Urothelium cell line (cell line): ENCODE data around the gene OR51B2.
"Not testable (repeated sequence)": the region's sequence is repeated elsewhere in the genome, so short reads cannot be mapped to it uniquely, and the experiment has no call there.

Experiments used
- DNase-seq: peaks from one replicate; pipeline ENCODE4 v3.0.0; 2011; ENCODE audit warnings: low spot score, mixed read lengths
- FAIRE-seq: peaks from 2 replicates; lab custom pipeline; 2011; peaks lifted over from hg19 to GRCh38; lab: Jason Lieb, UNC

The OR51B2 gene

GRCh38 chr11:5313326-5314023, 10.6 kb downstream of the OR51B2 start:
- FAIRE-seq = not testable (repeated sequence)

DNA sequence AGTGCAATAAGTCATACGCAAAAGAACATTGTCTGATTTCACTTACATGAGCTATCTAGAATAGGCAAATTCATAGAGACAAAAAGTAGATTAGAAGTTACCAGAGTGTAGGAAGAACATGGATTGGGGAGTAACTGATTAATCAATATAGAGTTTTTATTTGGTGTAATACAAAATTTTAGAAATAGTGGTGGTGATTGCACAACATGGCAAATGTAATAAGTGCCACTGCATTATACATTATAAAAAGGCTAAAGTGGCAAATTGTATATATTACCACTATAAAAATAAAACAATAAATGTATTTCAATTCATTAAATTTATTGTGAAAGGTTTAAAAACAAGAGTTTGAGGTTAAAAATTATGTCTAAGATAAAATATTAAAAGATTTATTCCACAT, 13.7 kb downstream of the OR51B2 start:
- no peak for FAIRE-seq
- no peak for DNase-seq

More at GRCh38 chr11:5313326-5314023, 10.6 kb downstream of the OR51B2 start:
- DNase-seq = not testable (repeated sequence)

GRCh38 chr11:5307256-5308019, 16.7 kb downstream of the OR51B2 start:
- DNase-seq = no peak

DNA sequence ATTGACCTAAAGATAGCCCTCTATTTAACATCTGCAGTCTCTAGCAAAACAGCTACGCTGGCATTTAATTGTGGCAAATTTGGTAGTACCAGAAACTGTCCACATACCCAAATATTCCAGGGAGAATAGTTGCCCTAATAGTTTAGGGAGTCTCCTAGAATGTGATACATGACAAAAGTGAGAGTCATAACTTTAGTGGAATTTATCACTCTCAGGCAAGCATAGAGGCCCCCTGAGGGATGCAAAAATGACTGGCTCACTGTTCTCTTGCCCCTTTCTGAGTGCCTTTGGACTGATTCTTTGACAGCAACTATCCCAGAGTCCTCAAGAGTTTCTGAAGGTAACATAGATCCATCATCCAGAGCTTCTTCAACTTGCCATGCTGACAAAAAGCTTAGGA, 20.1 kb downstream of the OR51B2 start:
- no peak for DNase-seq
- FAIRE-seq = no peak

More at GRCh38 chr11:5307256-5308019, 16.7 kb downstream of the OR51B2 start:
- no peak for FAIRE-seq

DNA sequence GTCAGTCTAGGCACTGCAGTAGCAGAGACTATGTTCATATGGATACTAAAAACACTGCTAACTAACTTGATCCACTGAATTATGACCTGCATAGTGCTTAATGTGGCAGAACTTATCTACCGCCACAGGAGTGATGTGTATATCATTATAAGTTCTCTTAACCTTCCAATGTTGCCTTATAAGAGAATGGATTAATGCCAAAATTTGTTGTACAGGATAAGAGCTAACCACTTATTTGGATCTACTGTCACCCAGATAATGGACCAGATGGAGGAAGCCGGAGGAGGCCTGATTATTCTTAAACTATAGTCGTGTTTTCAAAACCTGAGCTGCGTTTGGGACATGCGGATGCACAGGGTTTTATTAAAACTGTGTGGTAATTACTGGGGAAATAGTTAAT, 20.5 kb downstream of the OR51B2 start:
- FAIRE-seq (no peak), DNase-seq (no peak)

GRCh38 chr11:5301846-5302245, 22.3 kb downstream of the OR51B2 start, which contains the start of gene OR51B4:
Gene OR51B4 (minus strand): TSS chr11:5301946. CDS start chr11:5301946, 0 bp downstream.
- DNase-seq (no peak), FAIRE-seq (no peak)

GRCh38 chr11:5300251-5300650, 23.8 kb downstream of the OR51B2 start:
- FAIRE-seq = no peak
- no peak for DNase-seq

DNA sequence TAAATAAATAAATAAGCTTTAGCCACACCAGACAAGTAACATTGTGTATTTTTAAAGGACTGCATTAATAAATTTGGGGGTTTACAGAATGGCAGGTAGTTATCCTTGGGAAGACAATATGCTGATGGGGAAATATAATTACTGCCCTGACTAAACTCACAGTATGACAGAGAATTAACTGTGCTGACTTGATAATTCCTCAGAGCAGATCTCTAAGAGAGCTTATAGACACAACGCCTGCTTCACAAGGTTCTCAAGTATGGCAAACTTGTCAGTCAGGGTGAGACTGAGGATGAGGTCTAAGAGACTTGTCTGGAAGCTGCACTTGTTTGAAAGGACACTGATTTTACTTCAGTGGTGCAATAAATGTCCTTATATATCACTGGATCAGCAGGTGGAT, 25.6 kb downstream of the OR51B2 start:
- no peak for DNase-seq
- FAIRE-seq = no peak

DNA sequence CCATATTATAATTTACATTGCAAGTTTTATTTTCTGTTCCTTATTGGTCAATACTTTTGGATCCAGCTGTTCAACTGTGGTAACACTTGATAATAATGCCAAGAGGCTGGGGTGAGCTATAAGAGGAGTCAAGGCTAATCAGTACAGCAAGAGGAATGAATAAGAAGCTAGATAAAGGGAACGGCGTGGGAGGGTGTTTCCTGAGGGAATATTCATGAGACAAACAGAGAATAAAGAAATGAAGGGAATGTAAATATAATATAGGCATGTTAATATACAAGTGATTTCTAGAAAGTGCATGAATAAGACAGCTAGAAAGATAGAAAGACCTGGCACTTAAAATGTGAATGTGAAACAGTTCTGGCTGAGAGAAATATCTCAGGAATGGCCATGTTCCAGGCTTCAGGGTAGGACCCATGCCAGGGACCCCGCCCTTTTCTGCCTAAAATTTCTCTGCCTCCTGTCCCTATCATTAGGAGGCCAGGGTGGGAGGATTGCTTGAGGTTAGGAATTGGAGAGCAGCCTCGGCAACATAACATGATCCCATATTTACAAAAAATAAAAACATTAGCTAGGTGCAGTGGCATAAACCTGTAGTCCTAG, 26.3 kb downstream of the OR51B2 start:
- FAIRE-seq = no peak
- no peak for DNase-seq

DNA sequence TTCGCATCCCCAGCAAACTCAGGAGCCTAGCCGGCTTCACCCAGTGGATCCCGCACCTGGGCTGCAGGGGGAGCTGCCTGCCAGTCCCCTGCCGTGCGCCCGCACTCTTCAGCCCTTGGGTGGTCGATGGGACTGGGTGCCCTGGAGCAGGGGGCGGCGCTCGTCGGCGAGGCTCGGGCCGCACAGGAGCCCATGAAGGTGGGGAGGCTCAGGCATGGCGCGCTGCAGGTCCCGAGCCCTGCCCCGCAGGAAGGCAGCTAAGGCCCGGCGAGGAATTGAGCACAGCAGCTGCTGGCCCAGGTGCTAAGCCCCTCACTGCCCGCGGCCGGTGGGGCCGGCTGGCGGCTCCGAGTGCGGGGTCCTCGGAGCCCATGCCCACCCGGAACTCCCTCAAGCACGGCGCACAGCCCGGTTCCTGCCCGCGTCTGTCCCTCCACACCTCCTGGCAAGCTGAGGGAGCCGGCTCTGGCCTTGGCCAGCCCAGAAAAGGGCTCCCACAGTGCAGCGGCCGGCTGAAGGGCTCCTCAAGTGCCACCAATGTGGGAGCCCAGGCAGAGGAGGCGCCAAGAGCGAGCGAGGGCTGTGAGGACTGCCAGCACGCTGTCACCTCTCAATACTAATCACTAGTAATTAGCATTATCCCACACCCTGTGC, 29.6 kb downstream of the OR51B2 start:
- DNase-seq, FAIRE-seq: not testable (repeated sequence)

DNA sequence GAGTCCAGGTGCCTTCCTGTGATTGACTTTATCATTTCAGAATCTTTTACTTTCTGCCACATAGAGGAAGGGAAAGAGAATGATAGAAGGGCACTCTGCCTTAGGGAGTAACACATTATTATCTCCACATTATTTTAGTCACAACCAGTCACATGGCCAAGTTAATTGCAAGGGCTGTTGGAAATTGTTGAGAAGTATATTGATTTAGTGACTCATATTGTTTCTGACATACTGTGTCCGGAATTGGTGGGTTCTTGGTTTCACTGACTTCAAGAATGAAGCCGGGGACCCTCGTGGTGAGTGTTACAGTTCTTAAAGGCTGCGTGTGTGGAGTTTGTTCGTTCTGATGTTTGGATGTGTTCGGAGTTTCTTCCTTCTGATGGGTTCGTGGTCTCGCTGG, 31.1 kb downstream of the OR51B2 start:
- DNase-seq = no peak
- FAIRE-seq = no peak

- DNase-seq (peak; percentile 11), FAIRE-seq (no peak)
These were observed 32.8 kb downstream of the OR51B2 start for GRCh38 chr11:5291207-5291838.

DNA sequence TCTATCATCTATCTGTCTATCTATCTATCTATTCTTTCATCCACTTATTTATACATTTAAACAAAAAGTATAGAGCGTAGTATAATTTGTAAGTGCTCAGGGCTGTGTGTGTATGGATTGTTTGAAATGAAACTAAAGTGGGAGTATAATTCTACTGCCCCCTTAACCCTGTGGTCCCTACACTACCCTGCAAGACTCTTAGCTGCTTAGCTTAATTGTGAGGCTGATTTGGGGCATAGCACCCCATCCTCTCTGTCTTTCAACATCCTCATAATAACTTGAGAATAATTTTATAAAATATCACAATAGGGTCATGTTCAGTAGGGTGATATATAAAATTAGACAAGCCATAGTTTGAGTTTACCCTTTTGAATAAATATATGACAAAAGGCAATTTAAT, 34.0 kb downstream of the OR51B2 start:
- DNase-seq = no peak
- no peak for FAIRE-seq

DNA sequence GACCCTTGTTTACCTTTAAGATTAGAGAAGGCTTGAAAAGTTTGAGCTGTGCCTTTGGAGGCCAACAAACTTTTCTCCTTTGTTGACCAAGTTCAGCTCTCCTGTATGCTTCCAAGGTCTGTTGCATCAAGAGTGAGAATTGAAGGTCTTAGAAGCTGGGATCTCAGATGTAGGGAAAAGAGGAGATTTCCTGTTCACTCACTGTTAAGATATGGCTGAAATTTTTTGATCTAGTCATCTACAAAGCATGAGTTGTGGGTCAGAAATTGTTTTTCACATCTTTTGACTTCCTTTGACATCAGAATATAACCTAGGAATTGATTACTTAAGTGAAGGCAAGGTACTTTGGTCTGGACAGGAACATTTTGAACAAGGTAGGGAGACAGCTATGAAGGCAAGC, 34.4 kb downstream of the OR51B2 start:
- DNase-seq = no peak
- FAIRE-seq = no peak

- DNase-seq (no peak), FAIRE-seq (no peak)
These were observed 35.1 kb downstream of the OR51B2 start for GRCh38 chr11:5288906-5289550.

- DNase-seq (no peak), FAIRE-seq (no peak)
These were observed 35.8 kb downstream of the OR51B2 start for GRCh38 chr11:5288108-5288905.

DNA sequence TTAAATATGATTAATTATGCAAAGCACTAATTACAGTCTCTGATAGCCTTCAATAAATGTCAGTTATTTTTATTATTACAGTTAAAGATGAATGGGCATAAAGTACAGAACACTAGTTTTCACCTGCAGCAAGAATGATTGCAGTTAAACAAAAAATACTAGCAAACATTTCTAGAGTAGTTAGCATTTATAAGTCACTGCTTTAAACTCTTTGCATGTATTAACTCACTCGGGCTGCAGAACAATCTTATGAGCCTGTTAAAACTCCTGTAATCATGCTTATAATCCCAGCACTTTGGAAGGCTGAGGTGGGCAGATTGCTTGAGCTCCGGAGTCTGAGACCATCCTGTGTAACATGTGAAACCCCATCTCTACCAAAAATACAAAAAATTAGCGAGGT, 37.2 kb downstream of the OR51B2 start:
- FAIRE-seq = no peak

DNA sequence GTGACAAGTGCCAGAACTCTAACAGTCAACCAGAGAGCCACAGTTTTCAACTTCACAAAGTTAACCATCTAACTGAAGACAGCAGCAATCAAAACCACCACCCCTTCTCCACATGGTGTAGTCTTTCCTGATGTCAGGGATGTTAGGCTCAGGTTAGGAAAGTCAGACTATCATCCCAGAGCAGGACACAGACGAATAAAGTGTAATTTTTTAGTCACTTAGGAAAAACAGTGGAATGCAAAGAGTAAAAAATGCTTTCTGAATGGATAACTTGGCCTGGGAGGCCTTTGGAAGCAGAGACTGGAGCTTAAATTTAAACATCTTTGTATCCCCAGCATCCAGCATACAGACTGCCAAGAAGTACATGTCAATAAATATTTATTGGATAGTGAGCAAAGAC, 37.7 kb downstream of the OR51B2 start:
- no peak for DNase-seq
- FAIRE-seq = no peak

More for the DNA sequence above, 37.2 kb downstream of the OR51B2 start:
- no peak for DNase-seq

- FAIRE-seq (no peak), DNase-seq (no peak)
These were observed 38.3 kb downstream of the OR51B2 start for GRCh38 chr11:5285703-5286340.
